Measurements from ENCODE around the gene MALSU1. TPM values are rescaled to one million over a fixed set of nuclear protein-coding genes. Genes with fewer than 3 reads are reported as not detected.

MALSU1 gene
- total and polyA plus RNA-seq, 2 of the 13 experiments (the other 11 are each of a cell fraction or from before 2014, with no cell fraction given): 72.0 to 141 TPM

DNA sequence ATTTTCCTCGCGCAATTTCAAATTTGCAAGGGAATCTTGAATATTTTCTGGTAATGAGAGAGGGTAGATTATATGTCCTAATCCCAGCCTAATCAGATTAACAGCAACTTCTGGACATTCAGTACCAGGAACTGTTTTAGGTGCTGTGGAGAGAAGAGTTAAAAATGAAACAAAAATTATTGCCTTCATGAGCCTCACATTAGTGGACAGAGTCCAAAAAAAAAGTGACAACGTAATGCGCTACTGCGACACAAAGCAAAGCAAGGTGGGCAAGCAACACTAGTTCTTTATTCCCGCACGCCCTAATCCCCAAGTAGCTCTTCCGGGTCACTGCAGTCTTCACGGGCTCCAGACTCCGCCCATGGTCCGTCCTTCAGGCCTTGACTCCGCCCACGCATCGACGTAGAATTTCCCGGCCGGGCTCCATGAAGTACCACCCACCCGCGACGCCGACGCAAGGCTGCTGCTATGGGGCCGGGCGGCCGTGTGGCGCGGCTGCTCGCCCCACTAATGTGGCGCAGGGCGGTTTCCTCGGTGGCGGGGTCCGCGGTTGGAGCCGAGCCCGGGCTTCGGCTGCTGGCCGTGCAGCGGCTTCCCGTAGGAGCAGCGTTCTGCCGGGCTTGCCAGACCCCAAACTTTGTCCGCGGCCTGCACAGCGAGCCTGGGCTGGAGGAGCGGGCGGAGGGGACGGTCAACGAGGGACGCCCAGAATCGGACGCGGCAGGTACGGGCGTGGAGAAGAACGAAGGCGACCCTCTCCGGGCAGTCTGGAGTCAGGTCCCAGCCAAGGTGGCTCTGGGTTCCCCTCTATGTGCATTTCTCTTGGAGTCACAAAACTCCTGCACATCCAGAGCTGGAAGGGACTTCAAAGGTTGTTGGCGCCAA is at the start of gene MALSU1 (continued):
- TF ChIP-seq, protein P1, sequence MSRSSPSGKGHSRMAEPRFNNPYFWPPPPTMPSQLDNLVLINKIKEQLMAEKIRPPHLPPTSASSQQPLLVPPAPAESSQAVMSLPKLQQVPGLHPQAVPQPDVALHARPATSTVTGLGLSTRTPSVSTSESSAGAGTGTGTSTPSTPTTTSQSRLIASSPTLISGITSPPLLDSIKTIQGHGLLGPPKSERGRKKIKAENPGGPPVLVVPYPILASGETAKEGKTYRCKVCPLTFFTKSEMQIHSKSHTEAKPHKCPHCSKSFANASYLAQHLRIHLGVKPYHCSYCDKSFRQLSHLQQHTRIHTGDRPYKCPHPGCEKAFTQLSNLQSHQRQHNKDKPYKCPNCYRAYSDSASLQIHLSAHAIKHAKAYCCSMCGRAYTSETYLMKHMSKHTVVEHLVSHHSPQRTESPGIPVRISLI (CRISPR knock-in tag; IDR thresholded peaks at IDR 0.05; ENCODE audit: borderline replicate concordance): peak; percentile 74; the same call in 1 of the 2 replicates
- TF ChIP-seq ZNF7 (CRISPR knock-in tag; IDR thresholded peaks at IDR 0.05) (no peak), TAF15 (IDR thresholded peaks at IDR 0.05; ENCODE audit: low read depth, low read length, poor library complexity, severe bottlenecking) (no peak), MEIS1 (CRISPR knock-in tag; IDR thresholded peaks at IDR 0.05; ENCODE audit: borderline replicate concordance) (peak; percentile 66), XRCC5 (optimal IDR thresholded peaks at IDR 0.05; ENCODE audit: low read length) (peak; percentile 51), ZNF282 (IDR thresholded peaks at IDR 0.05; ENCODE audit: partially characterized antibody) (no peak), NFKB2 (CRISPR knock-in tag; IDR thresholded peaks at IDR 0.05; ENCODE audit: borderline replicate concordance) (peak; percentile 83; the same call in 1 of the 2 replicates), TBL1XR1 (IDR thresholded peaks at IDR 0.05; ENCODE audit: borderline replicate concordance, low read length, partially characterized antibody) (no peak), SOX5 (CRISPR knock-in tag; IDR thresholded peaks at IDR 0.05; ENCODE audit: borderline replicate concordance) (peak; percentile 58), SIN3B (IDR thresholded peaks at IDR 0.05; ENCODE audit: low read length) (no peak), HOXA5 (CRISPR knock-in tag; IDR thresholded peaks at IDR 0.05) (peak; percentile 67; the same call in 1 of the 2 replicates), NFRKB (IDR thresholded peaks at IDR 0.05) (no peak), IKZF4 (CRISPR knock-in tag; IDR thresholded peaks at IDR 0.05; ENCODE audit: borderline replicate concordance, low read depth, not compliant biosample characterization) (peak; percentile 33), DNMT1 (CRISPR knock-in tag; IDR thresholded peaks at IDR 0.05) (no peak), PHF8 (CRISPR knock-in tag; IDR thresholded peaks at IDR 0.05) (peak; percentile 99), SAFB2 (CRISPR knock-in tag; IDR thresholded peaks at IDR 0.05; ENCODE audit: borderline replicate concordance, low read depth) (peak; percentile 90), ZZZ3 (CRISPR knock-in tag; IDR thresholded peaks at IDR 0.05; ENCODE audit: borderline replicate concordance) (no peak; the same call in 1 of the 2 replicates)
- TF ChIP-seq, protein P2, sequence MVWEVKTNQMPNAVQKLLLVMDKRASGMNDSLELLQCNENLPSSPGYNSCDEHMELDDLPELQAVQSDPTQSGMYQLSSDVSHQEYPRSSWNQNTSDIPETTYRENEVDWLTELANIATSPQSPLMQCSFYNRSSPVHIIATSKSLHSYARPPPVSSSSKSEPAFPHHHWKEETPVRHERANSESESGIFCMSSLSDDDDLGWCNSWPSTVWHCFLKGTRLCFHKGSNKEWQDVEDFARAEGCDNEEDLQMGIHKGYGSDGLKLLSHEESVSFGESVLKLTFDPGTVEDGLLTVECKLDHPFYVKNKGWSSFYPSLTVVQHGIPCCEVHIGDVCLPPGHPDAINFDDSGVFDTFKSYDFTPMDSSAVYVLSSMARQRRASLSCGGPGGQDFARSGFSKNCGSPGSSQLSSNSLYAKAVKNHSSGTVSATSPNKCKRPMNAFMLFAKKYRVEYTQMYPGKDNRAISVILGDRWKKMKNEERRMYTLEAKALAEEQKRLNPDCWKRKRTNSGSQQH (CRISPR knock-in tag; IDR thresholded peaks at IDR 0.05; ENCODE audit: low read depth): peak; percentile 48; the same call in 1 of the 2 replicates
- TF ChIP-seq, protein P3, sequence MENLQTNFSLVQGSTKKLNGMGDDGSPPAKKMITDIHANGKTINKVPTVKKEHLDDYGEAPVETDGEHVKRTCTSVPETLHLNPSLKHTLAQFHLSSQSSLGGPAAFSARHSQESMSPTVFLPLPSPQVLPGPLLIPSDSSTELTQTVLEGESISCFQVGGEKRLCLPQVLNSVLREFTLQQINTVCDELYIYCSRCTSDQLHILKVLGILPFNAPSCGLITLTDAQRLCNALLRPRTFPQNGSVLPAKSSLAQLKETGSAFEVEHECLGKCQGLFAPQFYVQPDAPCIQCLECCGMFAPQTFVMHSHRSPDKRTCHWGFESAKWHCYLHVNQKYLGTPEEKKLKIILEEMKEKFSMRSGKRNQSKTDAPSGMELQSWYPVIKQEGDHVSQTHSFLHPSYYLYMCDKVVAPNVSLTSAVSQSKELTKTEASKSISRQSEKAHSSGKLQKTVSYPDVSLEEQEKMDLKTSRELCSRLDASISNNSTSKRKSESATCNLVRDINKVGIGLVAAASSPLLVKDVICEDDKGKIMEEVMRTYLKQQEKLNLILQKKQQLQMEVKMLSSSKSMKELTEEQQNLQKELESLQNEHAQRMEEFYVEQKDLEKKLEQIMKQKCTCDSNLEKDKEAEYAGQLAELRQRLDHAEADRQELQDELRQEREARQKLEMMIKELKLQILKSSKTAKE (CRISPR knock-in tag; IDR thresholded peaks at IDR 0.05; ENCODE audit: borderline replicate concordance): no peak
- TF ChIP-seq, protein P4, sequence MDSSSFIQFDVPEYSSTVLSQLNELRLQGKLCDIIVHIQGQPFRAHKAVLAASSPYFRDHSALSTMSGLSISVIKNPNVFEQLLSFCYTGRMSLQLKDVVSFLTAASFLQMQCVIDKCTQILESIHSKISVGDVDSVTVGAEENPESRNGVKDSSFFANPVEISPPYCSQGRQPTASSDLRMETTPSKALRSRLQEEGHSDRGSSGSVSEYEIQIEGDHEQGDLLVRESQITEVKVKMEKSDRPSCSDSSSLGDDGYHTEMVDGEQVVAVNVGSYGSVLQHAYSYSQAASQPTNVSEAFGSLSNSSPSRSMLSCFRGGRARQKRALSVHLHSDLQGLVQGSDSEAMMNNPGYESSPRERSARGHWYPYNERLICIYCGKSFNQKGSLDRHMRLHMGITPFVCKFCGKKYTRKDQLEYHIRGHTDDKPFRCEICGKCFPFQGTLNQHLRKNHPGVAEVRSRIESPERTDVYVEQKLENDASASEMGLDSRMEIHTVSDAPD (CRISPR knock-in tag; IDR thresholded peaks at IDR 0.05): peak; percentile 51; the same call in 1 of the 2 replicates
- TF ChIP-seq, protein P5, sequence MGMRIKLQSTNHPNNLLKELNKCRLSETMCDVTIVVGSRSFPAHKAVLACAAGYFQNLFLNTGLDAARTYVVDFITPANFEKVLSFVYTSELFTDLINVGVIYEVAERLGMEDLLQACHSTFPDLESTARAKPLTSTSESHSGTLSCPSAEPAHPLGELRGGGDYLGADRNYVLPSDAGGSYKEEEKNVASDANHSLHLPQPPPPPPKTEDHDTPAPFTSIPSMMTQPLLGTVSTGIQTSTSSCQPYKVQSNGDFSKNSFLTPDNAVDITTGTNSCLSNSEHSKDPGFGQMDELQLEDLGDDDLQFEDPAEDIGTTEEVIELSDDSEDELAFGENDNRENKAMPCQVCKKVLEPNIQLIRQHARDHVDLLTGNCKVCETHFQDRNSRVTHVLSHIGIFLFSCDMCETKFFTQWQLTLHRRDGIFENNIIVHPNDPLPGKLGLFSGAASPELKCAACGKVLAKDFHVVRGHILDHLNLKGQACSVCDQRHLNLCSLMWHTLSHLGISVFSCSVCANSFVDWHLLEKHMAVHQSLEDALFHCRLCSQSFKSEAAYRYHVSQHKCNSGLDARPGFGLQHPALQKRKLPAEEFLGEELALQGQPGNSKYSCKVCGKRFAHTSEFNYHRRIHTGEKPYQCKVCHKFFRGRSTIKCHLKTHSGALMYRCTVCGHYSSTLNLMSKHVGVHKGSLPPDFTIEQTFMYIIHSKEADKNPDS (CRISPR knock-in tag; IDR thresholded peaks at IDR 0.05): no peak
